RWPE2 (cell line): ENCODE measurements around the gene WBP2.

ENCODE experiments used
- ATAC-seq: fragments of 200-7000 bp; cut with Tn5 transposase; 3 replicates; pipeline ENCODE4 v1.9.1; 2021; ENCODE audit warnings: low read depth
- DNase-seq: peaks from one replicate; pipeline ENCODE4 v3.0.0-alpha.2; 2020; ENCODE audit warnings: low spot score
- H3K27ac ChIP-seq: fragments of 450-650 bp; 2 replicates; pipeline ENCODE4 v1.5.1; 2017; ENCODE audit warnings: mild to moderate bottlenecking; ENCODE audit not compliant: poor library complexity, severe bottlenecking
- H3K27me3 ChIP-seq: fragments of 250-450 bp; sonication (Bioruptor Pico); 2 replicates; pipeline ENCODE4 v1.5.1; 2021; ENCODE audit warnings: mild to moderate bottlenecking, moderate library complexity; ENCODE audit not compliant: insufficient read depth, poor library complexity, severe bottlenecking
- H3K36me3 ChIP-seq: fragments of 250-450 bp; sonication (Bioruptor Pico); 2 replicates; pipeline ENCODE4 v1.5.1; 2020; ENCODE audit warnings: low read depth, mild to moderate bottlenecking, moderate library complexity
- H3K4me1 ChIP-seq: fragments of 250-450 bp; sonication (Bioruptor Pico); 2 replicates; pipeline ENCODE4 v1.5.1; 2021; ENCODE audit warnings: mild to moderate bottlenecking, moderate library complexity; ENCODE audit not compliant: insufficient read depth, poor library complexity, severe bottlenecking
- H3K4me3 ChIP-seq: fragments of 250-450 bp; sonication (Bioruptor Pico); 2 replicates; pipeline ENCODE4 v1.5.1; 2021; ENCODE audit warnings: mild to moderate bottlenecking, moderate library complexity; ENCODE audit not compliant: severe bottlenecking
- H3K9me3 ChIP-seq: fragments of 250-450 bp; sonication (Bioruptor Pico); 2 replicates; pipeline ENCODE4 v1.5.1; 2021; ENCODE audit warnings: mild to moderate bottlenecking, moderate library complexity; ENCODE audit not compliant: severe bottlenecking
- TF ChIP-seq, protein P1 (sequence below): fragments of 450-650 bp; IDR thresholded peaks from one replicate; pipeline ENCODE4 v1.5.1; 2017; ENCODE audit warnings: mild to moderate bottlenecking, moderate library complexity; ENCODE audit not compliant: poor library complexity, severe bottlenecking

WBP2 gene

DNA sequence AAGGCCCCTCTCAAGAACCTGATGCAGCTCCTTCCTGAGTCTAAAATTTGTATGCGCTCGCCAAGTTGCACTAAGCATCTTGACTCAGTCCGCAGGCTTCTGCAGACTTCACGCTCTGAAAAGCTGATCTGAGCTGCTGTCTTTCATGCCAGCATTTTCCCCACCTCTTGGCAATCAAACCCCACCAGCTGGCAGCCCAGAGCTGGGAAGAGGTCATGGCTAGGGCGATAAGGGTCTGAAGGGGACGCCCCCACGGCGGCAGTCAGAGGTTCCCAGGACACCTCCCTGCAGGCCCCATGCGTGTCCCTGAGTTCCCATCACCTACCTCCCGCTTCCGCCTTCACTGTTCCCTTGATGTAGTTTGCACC is 5.9 kb downstream of the WBP2 start:
- ATAC-seq: no peak
- H3K36me3 ChIP-seq: peaks cover 78% of the 10 kb centered on the region
- no peak for DNase-seq
- peaks cover 28% of the 10 kb centered on the region for H3K4me1 ChIP-seq
- H3K27ac ChIP-seq: no peak overlapping the region
- no peaks in the 10 kb centered on the region for H3K9me3 ChIP-seq
- H3K4me3 ChIP-seq: no peak overlapping the region
- TF ChIP-seq, protein P1, sequence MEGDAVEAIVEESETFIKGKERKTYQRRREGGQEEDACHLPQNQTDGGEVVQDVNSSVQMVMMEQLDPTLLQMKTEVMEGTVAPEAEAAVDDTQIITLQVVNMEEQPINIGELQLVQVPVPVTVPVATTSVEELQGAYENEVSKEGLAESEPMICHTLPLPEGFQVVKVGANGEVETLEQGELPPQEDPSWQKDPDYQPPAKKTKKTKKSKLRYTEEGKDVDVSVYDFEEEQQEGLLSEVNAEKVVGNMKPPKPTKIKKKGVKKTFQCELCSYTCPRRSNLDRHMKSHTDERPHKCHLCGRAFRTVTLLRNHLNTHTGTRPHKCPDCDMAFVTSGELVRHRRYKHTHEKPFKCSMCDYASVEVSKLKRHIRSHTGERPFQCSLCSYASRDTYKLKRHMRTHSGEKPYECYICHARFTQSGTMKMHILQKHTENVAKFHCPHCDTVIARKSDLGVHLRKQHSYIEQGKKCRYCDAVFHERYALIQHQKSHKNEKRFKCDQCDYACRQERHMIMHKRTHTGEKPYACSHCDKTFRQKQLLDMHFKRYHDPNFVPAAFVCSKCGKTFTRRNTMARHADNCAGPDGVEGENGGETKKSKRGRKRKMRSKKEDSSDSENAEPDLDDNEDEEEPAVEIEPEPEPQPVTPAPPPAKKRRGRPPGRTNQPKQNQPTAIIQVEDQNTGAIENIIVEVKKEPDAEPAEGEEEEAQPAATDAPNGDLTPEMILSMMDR: no peak
- H3K27me3 ChIP-seq: no peaks in the 10 kb centered on the region

DNA sequence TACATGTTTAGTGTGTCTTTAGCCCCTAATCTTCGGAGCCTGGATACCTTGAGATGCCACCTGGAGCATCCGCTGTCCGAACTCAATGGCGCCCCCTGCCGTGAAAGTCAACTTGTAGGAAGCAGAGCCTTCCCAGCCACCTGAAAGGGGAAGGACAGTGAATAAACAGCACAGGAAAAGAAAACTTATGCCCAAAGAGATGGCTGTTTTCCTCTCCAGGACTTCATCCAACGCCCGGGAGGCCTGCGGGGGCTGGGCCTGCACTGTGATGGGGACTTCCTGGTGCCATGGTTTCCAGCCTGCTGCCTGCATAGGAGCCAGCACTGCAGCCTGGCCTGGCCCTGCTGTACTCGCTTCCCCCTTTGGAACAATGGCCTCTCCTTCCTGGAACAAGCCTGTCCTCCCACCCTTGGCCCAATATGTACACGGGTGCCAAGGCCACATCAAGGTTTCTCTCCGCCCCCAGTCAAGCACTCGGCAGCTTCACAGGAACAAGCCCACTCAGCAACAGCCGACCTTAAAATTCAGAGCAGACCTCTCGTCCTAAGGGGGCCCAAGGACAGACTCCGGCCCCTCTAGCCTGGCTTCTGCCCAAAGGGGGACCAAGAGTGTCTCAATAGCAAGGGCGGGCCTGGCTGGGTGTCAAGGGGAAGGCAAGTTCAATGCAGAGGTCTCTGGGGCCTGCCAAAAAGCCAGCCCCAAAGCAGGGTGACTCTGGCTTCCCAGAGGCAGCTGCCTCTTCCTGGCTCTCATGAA is 6.4 kb downstream of the WBP2 start:
- peaks cover 25% of the 10 kb centered on the region for H3K4me1 ChIP-seq

DNA sequence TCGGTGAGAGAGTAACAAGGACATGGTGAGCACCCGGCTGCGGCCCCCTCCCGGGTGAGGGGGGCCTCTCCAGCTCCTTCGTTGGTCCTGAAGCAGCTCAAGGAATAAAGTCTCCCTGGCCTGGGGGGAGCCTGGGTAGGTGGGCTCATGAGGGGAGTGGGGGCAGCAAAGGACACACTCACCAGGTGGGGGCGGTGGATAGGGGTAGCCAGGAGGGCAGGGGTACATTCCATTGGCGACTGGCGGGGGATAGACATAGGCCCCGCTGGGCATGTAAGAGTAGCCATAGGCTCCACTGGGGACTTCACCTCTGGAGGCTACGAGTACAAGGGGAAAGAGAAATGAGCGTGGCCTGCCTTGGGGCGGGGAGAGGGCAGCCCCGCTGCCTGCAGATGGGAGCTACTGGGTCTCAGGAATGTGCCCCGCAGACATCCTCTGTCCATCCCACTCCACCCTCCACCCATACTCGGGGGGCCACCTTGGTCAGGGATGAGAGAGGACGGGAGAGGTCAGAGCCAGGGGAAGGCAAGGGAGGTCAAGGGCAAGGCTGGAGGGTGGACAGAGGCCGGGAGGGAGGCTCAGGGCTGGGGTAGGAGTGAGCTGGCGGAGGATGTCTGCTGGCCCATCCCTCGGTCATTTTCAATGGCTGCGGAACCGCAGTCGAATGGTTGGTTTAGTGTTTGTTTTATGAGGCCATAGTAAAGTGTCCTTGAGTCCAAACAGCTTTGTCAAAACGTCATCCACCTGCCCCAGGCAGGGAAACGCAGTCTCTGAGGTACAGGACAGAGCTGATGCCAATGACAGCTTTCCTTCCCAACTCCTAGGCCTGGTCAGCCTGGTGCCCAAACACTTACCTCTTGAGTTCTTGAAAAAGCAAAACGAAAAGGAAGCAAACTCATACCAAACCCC is 7.3 kb downstream of the WBP2 start:
- H3K27ac ChIP-seq: no peak overlapping the region
- peaks cover 73% of the 10 kb centered on the region for H3K36me3 ChIP-seq
- H3K4me1 ChIP-seq: peaks cover 18% of the 10 kb centered on the region
- no peak for DNase-seq
- ATAC-seq: no peak
- TF ChIP-seq, protein P1: no peak
- H3K9me3 ChIP-seq: no peaks in the 10 kb centered on the region
- H3K4me3 ChIP-seq: no peak overlapping the region
- H3K27me3 ChIP-seq: no peaks in the 10 kb centered on the region

More for the DNA sequence above, 6.4 kb downstream of the WBP2 start:
- TF ChIP-seq, protein P1: peak; percentile 80
- Histone ChIP-seq H3K36me3 (peaks cover 78% of the 10 kb centered on the region), H3K27me3 (no peaks in the 10 kb centered on the region), H3K9me3 (no peaks in the 10 kb centered on the region), H3K27ac (no peak overlapping the region), H3K4me3 (no peak overlapping the region)
- peak; percentile 79 for DNase-seq
- ATAC-seq: 0 out of 3 replicates have a peak, but pooled peaks have one; percentile 16

DNA sequence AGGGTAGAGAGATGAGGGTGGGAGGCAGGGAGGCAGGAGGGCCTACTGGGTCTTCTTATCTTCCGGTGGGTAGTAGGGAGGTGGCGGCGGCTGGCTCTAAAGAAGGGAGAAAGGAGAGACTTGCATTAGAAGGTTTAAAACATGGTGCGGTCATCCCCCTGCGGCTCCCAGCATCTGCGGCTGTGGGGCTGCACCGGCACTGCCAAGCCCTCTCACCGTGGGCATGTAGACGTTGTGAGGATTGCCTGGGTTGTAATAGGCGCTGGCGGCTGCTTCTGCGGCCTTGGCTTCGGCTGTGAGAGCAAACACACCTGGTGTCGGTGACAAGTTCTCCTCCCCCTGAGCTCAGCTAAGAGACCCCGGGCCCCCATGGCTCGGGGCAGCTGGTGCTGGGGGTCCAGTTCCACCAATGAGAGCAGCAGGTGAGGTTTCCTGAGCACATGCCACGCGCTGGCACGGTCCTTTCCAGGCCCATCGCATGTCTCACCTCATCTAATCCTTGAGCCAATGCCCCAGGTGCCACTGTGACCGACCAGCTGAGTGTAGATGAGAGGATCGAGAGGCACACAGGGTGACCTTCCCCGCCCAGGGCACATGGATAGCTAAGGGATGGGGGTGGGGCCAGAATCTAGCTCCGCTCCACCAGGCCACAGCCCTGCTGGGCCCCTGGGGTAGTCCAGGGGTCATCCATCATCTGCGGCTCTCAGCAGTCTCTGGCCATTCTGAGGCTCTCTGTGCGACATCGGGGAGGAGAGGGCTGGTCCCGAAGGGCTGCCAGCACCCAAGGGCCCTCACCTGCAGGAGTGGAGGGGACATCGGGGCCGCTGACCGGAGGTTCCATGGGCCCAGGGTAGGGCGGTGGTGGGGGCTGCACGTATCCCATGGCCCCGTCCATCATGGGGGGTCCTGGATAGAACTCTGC is 8.2 kb downstream of the WBP2 start:
- peak overlapping the region; percentile 73 for H3K27ac ChIP-seq

More for the DNA sequence above, 8.2 kb downstream of the WBP2 start:
- H3K36me3 ChIP-seq: peaks cover 63% of the 10 kb centered on the region
- no peak for ATAC-seq
- TF ChIP-seq, protein P1: no peak
- DNase-seq: no peak
- H3K4me3 ChIP-seq: no peak overlapping the region
- no peaks in the 10 kb centered on the region for H3K9me3 ChIP-seq
- no peaks in the 10 kb centered on the region for H3K27me3 ChIP-seq
- peaks cover 18% of the 10 kb centered on the region for H3K4me1 ChIP-seq
